Large intestine (tissue), 3 donors: Measurements from ENCODE around the gene OLFML2B. TPM values are rescaled to one million over a fixed set of nuclear protein-coding genes. Genes with fewer than 3 reads are reported as not detected.
"Not testable (repeated sequence)": the region's sequence is repeated elsewhere in the genome, so short reads cannot be mapped to it uniquely, and the experiment has no call there.

Experiments
- DNase-seq, 2 donors: peaks; one replicate each; pipeline versions ENCODE4 v3.0.0 to v3.0.0-alpha.2; 2013
- H3K27ac ChIP-seq: one replicate; pipeline ENCODE4 v1.5.1; 2013; ENCODE audit warnings: low read length
- H3K27me3 ChIP-seq: 2 replicates; pipeline ENCODE4 v1.6.1; 2013; ENCODE audit warnings: low read length; ENCODE audit not compliant: control insufficient read depth, insufficient read depth
- H3K36me3 ChIP-seq: 2 replicates; pipeline ENCODE4 v1.6.1; 2013; ENCODE audit warnings: low read length; ENCODE audit not compliant: control insufficient read depth, insufficient read depth
- H3K4me1 ChIP-seq: one replicate; pipeline ENCODE4 v1.6.1; 2013; ENCODE audit warnings: low read length; ENCODE audit not compliant: control insufficient read depth, insufficient read depth
- H3K4me3 ChIP-seq: one replicate; pipeline ENCODE4 v1.5.1; 2013; ENCODE audit warnings: low read length
- H3K9me3 ChIP-seq: one replicate; pipeline ENCODE4 v1.6.1; 2013; ENCODE audit warnings: mild to moderate bottlenecking, low read depth, low read length, moderate library complexity; ENCODE audit not compliant: control insufficient read depth
- WGBS: methylation state at CpG from one replicate; pipeline ENCODE4 v1.1.5; 2013; ENCODE audit warnings: low lambda C conversion rate; ENCODE audit not compliant: insufficient coverage; 5-methylcytosine and 5-hydroxymethylcytosine counted together
- polyA plus RNA-seq: library from polyadenylated mRNA; unstranded; fragments of 120-200 nt; gene quantifications from one replicate; pipeline ENCODE4 v1.2.1, GENCODE V29; 2013

The OLFML2B gene
- polyA plus RNA-seq, 1 donor = 20.0 TPM

DNA sequence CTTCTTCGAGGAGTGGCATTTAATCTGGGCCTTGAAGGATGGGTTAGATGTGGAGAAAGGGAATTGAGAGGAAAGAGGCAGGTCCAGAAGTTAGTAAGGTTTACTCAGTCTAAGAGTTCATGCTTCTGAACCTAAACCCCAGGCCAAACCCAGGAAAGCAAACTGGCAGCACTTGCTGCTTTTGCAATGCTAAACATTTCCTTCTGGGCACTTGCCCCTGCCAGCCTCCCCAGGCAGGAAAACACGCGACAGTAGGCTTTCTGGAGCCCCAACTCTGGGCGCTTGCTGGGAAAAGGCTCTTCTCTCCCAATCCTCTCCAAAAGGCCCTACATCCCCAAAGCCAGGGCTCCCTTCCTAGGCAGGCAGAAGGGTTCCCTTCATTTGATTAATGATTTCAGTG, 2.5 kb downstream of the OLFML2B start:
- peaks cover 6% of the 10 kb centered on the region for H3K4me1 ChIP-seq
- no peaks in the 10 kb centered on the region for H3K9me3 ChIP-seq
- H3K27me3 ChIP-seq = peaks cover 49% of the 10 kb centered on the region
- no CpG with 5 or more reads among the region's 4 CpGs for WGBS
- H3K27ac ChIP-seq = no peak overlapping the region
- H3K36me3 ChIP-seq = no peaks in the 10 kb centered on the region
- H3K4me3 ChIP-seq = no peak overlapping the region
- no peak for DNase-seq

DNA sequence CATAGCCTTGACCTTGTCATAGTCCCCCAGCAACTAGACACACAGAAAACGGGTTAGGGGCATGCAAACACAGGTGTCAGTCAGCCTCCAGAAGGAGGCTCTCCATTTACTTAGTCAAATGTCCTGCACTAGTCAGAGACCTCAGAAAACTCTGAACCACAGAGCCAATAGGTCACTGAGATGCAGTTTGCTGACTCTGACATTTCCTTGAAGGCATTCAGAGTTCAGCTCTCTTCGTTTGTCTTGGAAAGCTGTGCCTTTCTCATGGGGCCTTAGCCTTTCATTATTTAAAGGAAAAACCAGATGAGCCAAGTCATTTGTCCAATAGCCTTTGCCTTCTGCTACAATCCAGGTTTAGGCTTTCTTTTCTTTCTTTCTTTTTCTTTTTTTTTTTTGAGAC, 3.5 kb downstream of the OLFML2B start:
- Histone ChIP-seq H3K36me3 (no peaks in the 10 kb centered on the region), H3K27me3 (peaks cover 41% of the 10 kb centered on the region), H3K27ac (no peak overlapping the region), H3K4me3 (no peak overlapping the region), H3K4me1 (peaks cover 6% of the 10 kb centered on the region), H3K9me3 (no peaks in the 10 kb centered on the region)
- WGBS = no CpG with 5 or more reads among the region's 2 CpGs
- DNase-seq = no peak

DNA sequence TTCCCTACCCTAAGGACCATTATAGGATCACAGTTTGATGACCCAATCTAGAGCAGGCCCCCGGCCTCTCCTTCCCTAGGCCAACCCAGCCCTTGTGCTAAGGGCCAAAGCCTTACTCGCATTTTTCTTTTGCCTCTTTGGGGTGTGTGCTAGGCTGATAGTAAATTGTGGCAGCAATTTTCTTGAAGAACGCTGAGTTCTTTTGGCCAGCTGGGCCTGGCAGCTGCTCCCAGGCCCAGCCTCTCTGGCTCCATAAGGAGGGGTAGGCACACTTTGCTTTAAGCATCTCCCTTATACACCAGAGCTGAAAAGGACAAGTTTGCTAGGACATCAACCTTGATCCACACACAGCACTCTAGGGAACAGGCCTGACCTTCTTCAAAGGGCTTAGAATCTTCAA, 4.2 kb downstream of the OLFML2B start:
- Histone ChIP-seq H3K4me1 (peaks cover 5% of the 10 kb centered on the region), H3K4me3 (no peak overlapping the region), H3K27me3 (peaks cover 35% of the 10 kb centered on the region), H3K36me3 (no peaks in the 10 kb centered on the region), H3K27ac (no peak overlapping the region), H3K9me3 (no peaks in the 10 kb centered on the region)
- no peak for DNase-seq
- WGBS = no CpG with 5 or more reads among the region's 3 CpGs

DNA sequence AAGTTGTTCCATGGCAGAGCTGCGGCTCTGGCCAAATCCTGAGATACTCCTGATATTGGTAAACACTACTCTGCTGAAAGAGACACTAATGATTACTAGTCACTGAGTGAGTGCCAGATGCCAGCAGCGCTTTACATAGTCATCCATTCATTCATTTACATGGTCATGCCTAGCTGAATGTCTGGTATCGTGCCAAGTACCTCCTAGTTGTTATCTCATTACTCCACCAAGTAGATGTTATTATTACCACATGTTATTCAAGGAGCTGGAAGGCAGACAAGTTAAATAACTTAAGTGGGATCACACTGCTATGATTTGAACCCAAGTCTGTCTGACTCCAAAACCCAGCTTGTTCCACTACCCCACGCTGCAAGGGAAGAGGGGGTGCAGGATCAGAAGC, 4.7 kb downstream of the OLFML2B start:
- Histone ChIP-seq H3K4me1 (peaks cover 3% of the 10 kb centered on the region), H3K27me3 (peaks cover 31% of the 10 kb centered on the region), H3K36me3 (no peaks in the 10 kb centered on the region), H3K27ac (no peak overlapping the region), H3K9me3 (no peaks in the 10 kb centered on the region), H3K4me3 (no peak overlapping the region)
- no peak for DNase-seq
- no CpG with 5 or more reads among the region's 4 CpGs for WGBS

DNA sequence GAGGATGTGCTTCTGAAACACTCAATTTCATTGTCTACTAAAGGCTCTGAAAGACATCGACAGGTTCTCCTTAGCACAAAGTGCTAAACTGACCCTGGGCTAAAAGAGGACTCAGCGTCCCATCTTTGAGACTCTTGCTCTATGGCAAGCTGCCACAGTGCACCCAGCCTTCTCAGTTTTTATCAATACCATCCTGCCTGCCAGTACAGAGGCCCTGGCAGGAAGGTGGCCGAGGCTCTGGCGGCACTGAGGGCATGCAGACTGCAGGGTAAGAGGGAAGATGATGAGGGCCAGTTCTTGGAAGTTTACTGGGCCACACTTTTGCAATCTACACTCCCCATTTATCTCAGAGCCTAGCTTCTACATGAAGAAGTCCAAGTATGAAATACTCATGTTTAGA, 5.3 kb downstream of the OLFML2B start:
- WGBS = no CpG with 5 or more reads among the region's 4 CpGs
- peaks cover 27% of the 10 kb centered on the region for H3K27me3 ChIP-seq
- H3K36me3 ChIP-seq = no peaks in the 10 kb centered on the region
- no peak overlapping the region for H3K27ac ChIP-seq
- H3K4me3 ChIP-seq = no peak overlapping the region
- DNase-seq = no peak
- H3K9me3 ChIP-seq = no peaks in the 10 kb centered on the region
- H3K4me1 ChIP-seq = peaks cover 2% of the 10 kb centered on the region

DNA sequence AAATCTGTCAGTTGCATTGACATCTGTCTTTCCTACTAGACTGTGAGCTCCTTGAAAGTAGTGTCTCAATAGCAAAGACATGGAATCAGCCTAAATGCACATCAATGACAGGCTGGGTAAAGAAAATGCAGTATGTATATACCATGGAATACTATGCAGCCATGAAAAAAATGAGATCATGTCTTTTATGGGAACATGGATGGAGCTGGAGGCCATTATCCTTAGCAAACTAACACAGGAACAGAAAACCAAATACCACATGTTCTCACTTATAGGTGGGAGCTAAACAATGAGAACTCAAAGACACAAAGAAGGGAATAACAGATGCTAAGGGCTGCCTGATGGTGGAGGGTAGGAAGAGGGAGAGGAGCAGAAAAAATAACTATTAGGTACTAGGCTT, 5.9 kb downstream of the OLFML2B start:
- H3K9me3 ChIP-seq, H3K4me3 ChIP-seq, H3K4me1 ChIP-seq, H3K36me3 ChIP-seq, DNase-seq, H3K27ac ChIP-seq: not testable (repeated sequence)
- peaks cover 20% of the 10 kb centered on the region for H3K27me3 ChIP-seq

DNA sequence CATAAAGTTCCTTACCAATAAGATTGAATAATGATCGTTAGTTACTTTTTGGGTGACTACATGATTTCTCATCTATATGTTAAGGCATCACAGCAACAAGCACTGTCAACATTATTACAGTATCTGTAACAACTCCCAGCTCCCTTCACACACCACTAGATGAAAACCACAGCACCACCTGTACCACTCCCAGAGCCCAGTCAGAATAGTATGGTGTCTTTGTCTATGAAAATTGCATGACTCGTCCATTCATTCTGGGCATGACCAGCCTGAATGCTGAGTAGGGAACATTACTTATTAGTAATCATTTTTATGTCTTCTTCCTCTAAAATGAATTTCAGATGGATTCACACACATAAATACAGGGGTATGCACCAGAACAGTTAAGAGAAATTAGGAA, 7.0 kb downstream of the OLFML2B start:
- H3K4me1 ChIP-seq = no peaks in the 10 kb centered on the region
- H3K9me3 ChIP-seq = no peaks in the 10 kb centered on the region
- no peaks in the 10 kb centered on the region for H3K36me3 ChIP-seq
- no peak overlapping the region for H3K27ac ChIP-seq
- H3K27me3 ChIP-seq = peaks cover 11% of the 10 kb centered on the region
- WGBS = no CpG with 5 or more reads among the region's 2 CpGs
- H3K4me3 ChIP-seq = no peak overlapping the region
- DNase-seq = no peak

DNA sequence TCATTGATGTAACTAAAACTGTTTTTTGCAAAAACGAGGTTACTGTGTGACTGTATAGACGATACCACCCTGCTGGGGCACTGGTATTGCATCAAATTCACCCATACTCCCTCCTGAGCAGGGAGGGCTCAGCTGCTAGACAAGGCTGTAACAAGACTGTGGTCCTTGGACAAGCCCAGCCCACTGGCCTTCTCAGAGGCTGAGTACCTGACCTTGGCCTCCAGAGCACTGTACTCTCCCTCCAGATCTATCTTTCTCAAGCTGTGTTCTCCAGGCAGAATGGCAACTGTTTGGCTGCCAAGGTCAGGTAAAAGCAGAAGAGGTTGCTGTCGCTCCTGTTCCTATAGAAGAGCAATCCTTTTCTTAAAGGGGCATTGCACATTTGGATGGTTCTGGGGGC, 8.5 kb downstream of the OLFML2B start:
- Histone ChIP-seq H3K4me1 (no peaks in the 10 kb centered on the region), H3K36me3 (no peaks in the 10 kb centered on the region)
- no CpG with 5 or more reads among the region's 3 CpGs for WGBS

DNA sequence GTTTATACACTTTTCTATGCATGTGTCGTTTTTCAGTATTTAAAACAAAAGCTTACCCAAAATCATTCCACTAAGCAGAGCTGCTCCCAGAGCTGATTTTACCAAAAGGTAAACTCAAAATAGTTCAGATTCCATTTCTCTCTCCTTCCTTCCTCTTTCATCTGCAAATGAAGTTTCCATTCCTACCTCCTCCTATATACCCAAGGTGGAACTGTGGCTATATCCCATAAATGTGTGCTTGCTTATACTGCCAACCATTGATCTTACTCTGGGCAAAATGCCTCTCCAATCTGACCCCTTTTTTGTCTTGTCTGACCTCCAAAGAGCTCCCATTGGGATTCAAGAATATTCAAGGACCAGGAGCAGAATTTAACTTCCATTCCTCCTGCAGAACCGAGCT, 9.5 kb downstream of the OLFML2B start:
- 100% methylated on average over 1 of the region's 2 CpGs for WGBS
- no peak overlapping the region for H3K4me3 ChIP-seq
- no peaks in the 10 kb centered on the region for H3K4me1 ChIP-seq
- no peaks in the 10 kb centered on the region for H3K36me3 ChIP-seq
- no peak overlapping the region for H3K27ac ChIP-seq
- H3K27me3 ChIP-seq = peaks cover 2% of the 10 kb centered on the region
- no peaks in the 10 kb centered on the region for H3K9me3 ChIP-seq
- DNase-seq = no peak

More for the DNA sequence above, 8.5 kb downstream of the OLFML2B start:
- Histone ChIP-seq H3K27me3 (peaks cover 6% of the 10 kb centered on the region), H3K4me3 (no peak overlapping the region), H3K9me3 (no peaks in the 10 kb centered on the region), H3K27ac (no peak overlapping the region)
- DNase-seq = no peak

DNA sequence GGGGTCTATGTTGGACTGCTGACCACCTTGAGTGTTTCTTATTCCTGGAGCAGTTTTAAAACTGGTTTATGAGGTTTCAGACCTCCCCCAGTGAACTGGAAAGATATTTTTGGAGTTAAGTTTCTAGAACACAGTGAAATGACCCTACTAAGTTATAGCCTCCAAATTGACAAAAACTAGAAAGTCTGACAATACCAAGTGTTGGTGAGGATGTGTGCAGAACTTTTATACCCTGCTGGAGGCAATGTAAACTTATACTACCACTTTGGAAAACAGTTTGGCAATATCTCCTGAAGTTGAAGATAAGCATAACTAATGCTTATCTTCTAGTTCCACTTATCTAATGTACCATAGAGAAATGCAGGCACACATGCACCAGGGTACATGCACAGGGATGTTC, 10.4 kb downstream of the OLFML2B start:
- no peaks in the 10 kb centered on the region for H3K9me3 ChIP-seq
- DNase-seq = no peak
- H3K4me1 ChIP-seq = no peaks in the 10 kb centered on the region
- H3K36me3 ChIP-seq = no peaks in the 10 kb centered on the region
- H3K27ac ChIP-seq = no peak overlapping the region
- H3K27me3 ChIP-seq = peaks cover 2% of the 10 kb centered on the region
- H3K4me3 ChIP-seq = no peak overlapping the region

DNA sequence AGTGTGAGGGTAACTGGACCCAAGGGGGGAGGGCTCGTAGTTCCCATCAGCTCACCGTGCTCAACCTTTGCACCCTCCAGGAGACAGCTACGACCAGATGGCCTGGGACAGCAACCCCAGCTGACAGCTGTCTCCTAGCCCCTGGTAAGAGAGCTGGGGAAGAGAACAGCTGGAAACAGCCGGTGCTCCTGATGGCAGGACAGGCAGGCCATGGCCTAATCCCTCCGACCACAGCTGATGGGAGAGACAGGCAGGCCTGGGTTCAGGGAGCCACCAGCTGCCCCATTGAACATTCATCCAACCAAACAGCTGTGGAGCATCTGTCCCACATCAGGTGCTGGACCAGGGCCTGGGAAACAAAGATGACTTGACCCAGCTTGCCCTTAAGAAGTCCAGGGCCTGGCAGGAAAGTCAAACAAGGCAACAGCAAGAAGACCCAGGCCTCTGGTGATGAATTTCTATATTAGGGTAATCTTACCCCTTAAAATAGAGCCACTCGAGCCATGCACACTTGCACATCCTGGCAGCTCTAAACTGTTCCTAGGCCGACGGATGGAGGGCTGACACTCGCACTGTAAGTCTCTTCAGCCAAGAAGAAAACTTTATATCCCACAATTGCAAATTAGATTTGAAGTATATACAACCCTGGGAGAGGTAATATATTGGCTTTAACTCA, 12.2 kb downstream of the OLFML2B start:
- no peak overlapping the region for H3K4me3 ChIP-seq
- no peaks in the 10 kb centered on the region for H3K36me3 ChIP-seq
- no peak for DNase-seq
- H3K9me3 ChIP-seq = no peaks in the 10 kb centered on the region
- no peaks in the 10 kb centered on the region for H3K4me1 ChIP-seq
- WGBS = no CpG with 5 or more reads among the region's 9 CpGs
- H3K27me3 ChIP-seq = no peaks in the 10 kb centered on the region
- no peak overlapping the region for H3K27ac ChIP-seq
